Lower leg skin (tissue), 4 donors: ENCODE measurements around the gene ADIPOR1. TPM values are rescaled to one million over a fixed set of nuclear protein-coding genes. Genes with fewer than 3 reads are reported as not detected.

Experiments used
- DNase-seq, 2 donors: peaks; one replicate each; pipeline ENCODE4 v3.0.0-alpha.2; 2019; ENCODE audit warnings: low spot score in 2 of 2
- H3K4me3 ChIP-seq: fragments of 200-600 bp; sonication (generic); 2 replicates; pipeline ENCODE4 v1.5.1; 2017; ENCODE audit warnings: mild to moderate bottlenecking, low read depth; ENCODE audit not compliant: poor library complexity, severe bottlenecking
- CTCF ChIP-seq, 3 donors: fragments of 450-650 bp; IDR thresholded peaks; one replicate each; pipeline ENCODE4 v1.5.1; 2016; ENCODE audit warnings: antibody characterized with exemption in 3 of 3, mild to moderate bottlenecking in 3 of 3, moderate library complexity in 2 of 3
- POLR2A ChIP-seq, 2 donors: fragments of 450-650 bp; IDR thresholded peaks; one replicate each; pipeline ENCODE4 v1.6.1; 2016 to 2017; ENCODE audit warnings: antibody characterized with exemption in 2 of 2, mild to moderate bottlenecking in 1 of 2, moderate library complexity in 1 of 2
- WGBS, 2 donors: methylation state at CpG; one replicate each; pipeline ENCODE4 v1.1.5; 2018; 5-methylcytosine and 5-hydroxymethylcytosine counted together
- intact Hi-C: fragments of 100-400 bp; cut with DNase I; formaldehyde crosslinking; loops from one replicate; pipeline ENCODE4 v1.15.0; 2023; ENCODE audit warnings: low total_unique reads
- total RNA-seq, 4 donors: library from RNA; depleted of rRNA; stranded (reverse); fragments of >200 nt; gene quantifications; one replicate each; pipeline ENCODE4 v1.1.0, GENCODE V29; 2016

ADIPOR1 gene
- total RNA-seq, 4 donors from 2014 or later = 173 to 189 (median 176) TPM

- intact Hi-C loops = no loop called here
- TF ChIP-seq POLR2A (IDR thresholded peaks at IDR 0.05) (no peak), CTCF (IDR thresholded peaks at IDR 0.05) (no peak)
- no peak for DNase-seq
- WGBS, 2 donors = 83 to 89% methylated on average over 3 of the region's 3 CpGs
- H3K4me3 ChIP-seq = no peak overlapping the region
These were observed 42.3 kb upstream of the ADIPOR1 start for GRCh38 chr1:203000217-203000944.

GRCh38 chr1:202998836-202999750 lies 41.0 kb upstream of the ADIPOR1 start:
- TF ChIP-seq CTCF (IDR thresholded peaks at IDR 0.05) (no peak), POLR2A (IDR thresholded peaks at IDR 0.05) (no peak)
- H3K4me3 ChIP-seq = no peak overlapping the region
- intact Hi-C loops = no loop called here
- 47% methylated on average over 14 of the region's 14 CpGs for WGBS, 2 donors
- DNase-seq = peak in 1 of 2 donors; percentile 67

- no peak for DNase-seq
- 44 to 61% methylated on average over 3 of the region's 3 CpGs for WGBS, 2 donors
- H3K4me3 ChIP-seq = no peak overlapping the region
- intact Hi-C loops = no loop called here
- no peak for TF ChIP-seq CTCF (IDR thresholded peaks at IDR 0.05)
- no peak for TF ChIP-seq POLR2A (IDR thresholded peaks at IDR 0.05)
These were observed 36.6 kb upstream of the ADIPOR1 start for GRCh38 chr1:202994756-202995155.

GRCh38 chr1:202991112-202991511 lies 33.0 kb upstream of the ADIPOR1 start:
- intact Hi-C loops = no loop called here
- TF ChIP-seq POLR2A (IDR thresholded peaks at IDR 0.05) (no peak), CTCF (IDR thresholded peaks at IDR 0.05) (no peak)
- DNase-seq = no peak
- no peak overlapping the region for H3K4me3 ChIP-seq

- no peak overlapping the region for H3K4me3 ChIP-seq
- TF ChIP-seq POLR2A (IDR thresholded peaks at IDR 0.05) (no peak), CTCF (IDR thresholded peaks at IDR 0.05) (no peak)
- WGBS, 2 donors = 63 to 82% methylated on average over 2 of the region's 2 CpGs
- intact Hi-C loops = no loop called here
- DNase-seq = no peak
These were observed 31.8 kb upstream of the ADIPOR1 start for GRCh38 chr1:202989879-202990278.
